Endothelial cell of umbilical vein (primary cell): Measurements from ENCODE around the gene FYN. TPM values are rescaled to one million over a fixed set of nuclear protein-coding genes. Genes with fewer than 3 reads are reported as not detected.

Experiments
- BruUV-seq: library from RNA; stranded (reverse); fragments of 400-500 nt; replicated peaks from 2 replicates; lab custom pipeline; 2021; lab: Mats Ljungman, UMichigan
- CTCF ChIA-PET: fragments of 300-600, 350-600 bp; sonication (Branson Sonifier 250); formaldehyde crosslinking; loops from one replicate; lab custom pipeline; 2021; ENCODE audit warnings: antibody characterized with exemption, inconsistent platforms; lab: Charles Lee
- POLR2A ChIA-PET: fragments of 300-600, 350-600 bp; sonication (Branson Sonifier 250); formaldehyde crosslinking; loops from one replicate; lab custom pipeline; 2021; ENCODE audit warnings: antibody characterized with exemption, inconsistent platforms; lab: Charles Lee
- DNase-seq: peaks from one replicate; pipeline ENCODE4 v3.0.0-alpha.2; 2011; ENCODE audit warnings: low read depth, low spot score
- FAIRE-seq: peaks from 2 replicates; lab custom pipeline; 2011; peaks lifted over from hg19 to GRCh38; lab: Jason Lieb, UNC
- H2AFZ ChIP-seq: 2 replicates; pipeline ENCODE4 v1.6.0; 2012; ENCODE audit warnings: low read depth, low read length, control low read depth, inconsistent platforms
- H3K27ac ChIP-seq: 2 replicates; pipeline ENCODE4 v1.5.1; 2011; ENCODE audit warnings: low read depth, mild to moderate bottlenecking, control low read depth, low read length, moderate library complexity; ENCODE audit not compliant: insufficient read depth
- H3K27me3 ChIP-seq, 2 experiments: 2 replicates each; pipeline versions ENCODE4 v1.6.0 to v1.6.1; 2011; ENCODE audit warnings: low read length in 2 of 2, mixed read lengths in 1 of 2; ENCODE audit not compliant: control insufficient read depth in 2 of 2, insufficient read depth in 2 of 2
- H3K36me3 ChIP-seq, 2 experiments: 2 replicates in 1 of 2; 3 replicates in 1 of 2; pipeline ENCODE4 v1.5.1; 2011; ENCODE audit warnings: low read length in 2 of 2, mild to moderate bottlenecking in 1 of 2, moderate library complexity in 1 of 2; ENCODE audit not compliant: control insufficient read depth in 2 of 2, insufficient read depth in 2 of 2; ENCODE audit errors: extremely low read depth in 1 of 2
- H3K4me1 ChIP-seq: 3 replicates; pipeline ENCODE4 v1.5.1; 2011; ENCODE audit warnings: mild to moderate bottlenecking, low read length; ENCODE audit not compliant: control insufficient read depth, insufficient read depth; ENCODE audit errors: extremely low read depth
- H3K4me2 ChIP-seq: 2 replicates; pipeline ENCODE4 v1.6.1; 2011; ENCODE audit warnings: low read length, control low read depth, mixed read lengths; ENCODE audit not compliant: insufficient read depth
- H3K4me3 ChIP-seq, 3 experiments: fragments of 200-600 bp in 1 of 3; sonication (generic), shearing (Covaris generic) in 1 of 3; replicated peaks in 1 of 3; 2 replicates each; pipeline ENCODE4 v1.5.1; 2011 to 2016; ENCODE audit warnings: control low read depth in 3 of 3, low read length in 3 of 3, mild to moderate bottlenecking in 2 of 3, inconsistent platforms in 1 of 3, low read depth in 1 of 3, moderate library complexity in 1 of 3; ENCODE audit not compliant: insufficient read depth in 1 of 3
- H3K79me2 ChIP-seq: 2 replicates; pipeline ENCODE4 v1.6.0; 2012; ENCODE audit warnings: low read length, inconsistent platforms; ENCODE audit not compliant: control insufficient read depth, insufficient read depth
- H3K9ac ChIP-seq: replicated peaks from 2 replicates; pipeline ENCODE3; 2011; ENCODE audit warnings: low read length, control low read depth; ENCODE audit not compliant: insufficient read depth; ENCODE audit errors: extremely low read depth
- H3K9me1 ChIP-seq: replicated peaks from 3 replicates; pipeline ENCODE4 v1.6.0; 2011; ENCODE audit warnings: mild to moderate bottlenecking, low read length; ENCODE audit not compliant: control insufficient read depth, insufficient read depth; ENCODE audit errors: extremely low read depth
- H3K9me3 ChIP-seq: replicated peaks from 2 replicates; pipeline ENCODE4 v1.5.1; 2012; ENCODE audit warnings: low read length, inconsistent platforms; ENCODE audit not compliant: control insufficient read depth, insufficient read depth
- H4K20me1 ChIP-seq: replicated peaks from 2 replicates; pipeline ENCODE3; 2011; ENCODE audit warnings: mild to moderate bottlenecking, low read length; ENCODE audit not compliant: control insufficient read depth, insufficient read depth; ENCODE audit errors: extremely low read depth
- CTCF ChIP-seq, 2 donors: IDR thresholded peaks; 1 replicate in 1 of 2; 2 replicates in 1 of 2; pipeline ENCODE4 v1.5.1; 2011; ENCODE audit warnings: low read length in 2 of 2, mild to moderate bottlenecking in 2 of 2, moderate library complexity in 2 of 2, control low read depth in 1 of 2, inconsistent platforms in 1 of 2, low read depth in 1 of 2; ENCODE audit not compliant: insufficient read depth in 1 of 2; ENCODE audit errors: extremely low read depth in 1 of 2
- EZH2 ChIP-seq: IDR thresholded peaks from 2 replicates; pipeline ENCODE4 v1.6.1; 2012; ENCODE audit warnings: borderline replicate concordance, low read depth, mild to moderate bottlenecking, moderate library complexity, low read length, inconsistent platforms; ENCODE audit not compliant: severe bottlenecking
- FOS ChIP-seq: IDR thresholded peaks from 2 replicates; pipeline ENCODE4 v1.6.1; 2011; ENCODE audit warnings: mild to moderate bottlenecking, low read length, moderate library complexity, borderline replicate concordance; ENCODE audit not compliant: insufficient read depth
- GATA2 ChIP-seq: IDR thresholded peaks from 2 replicates; pipeline ENCODE4 v1.7.0; 2011; ENCODE audit warnings: low read depth, mild to moderate bottlenecking, moderate library complexity, mixed read lengths, low read length; ENCODE audit not compliant: insufficient read length, insufficient read depth
- JUN ChIP-seq: IDR thresholded peaks from 2 replicates; pipeline ENCODE4 v1.6.1; 2011; ENCODE audit warnings: borderline replicate concordance, low read depth; ENCODE audit not compliant: insufficient read length, insufficient read depth
- MAX ChIP-seq: IDR thresholded peaks from 2 replicates; pipeline ENCODE4 v1.6.1; 2011; ENCODE audit not compliant: insufficient read depth, insufficient read length
- MYC ChIP-seq: IDR thresholded peaks from one replicate; pipeline ENCODE4 v1.6.1; 2011; ENCODE audit warnings: mild to moderate bottlenecking, low read depth, low read length
- POLR2A ChIP-seq: IDR thresholded peaks from 2 replicates; pipeline ENCODE4 v1.6.1; 2012; ENCODE audit warnings: low read depth, mild to moderate bottlenecking, control low read depth, low read length
- POLR2AphosphoS5 ChIP-seq: IDR thresholded peaks from 2 replicates; pipeline ENCODE4 v1.6.1; 2012; ENCODE audit warnings: low read depth, mild to moderate bottlenecking, control low read depth, low read length, moderate library complexity; ENCODE audit not compliant: insufficient read depth
- dilution Hi-C: fragments of 300-500 bp; cut with MboI; formaldehyde crosslinking; loops from one replicate; pipeline ENCODE4 v1.15.0; 2019; ENCODE audit warnings: low sequenced_read_pairs; ENCODE audit not compliant: extremely low pct_ligation_motif_present
- intact Hi-C: fragments of 100-400 bp; cut with micrococcal nuclease; formaldehyde crosslinking; loops from one replicate; pipeline ENCODE4 v1.10.0; 2022
- polyA plus RNA-seq, 4 experiments: library from polyadenylated mRNA; depleted of rRNA in 3 of 4; stranded (reverse) in 3 of 4; unstranded in 1 of 4; fragments of >200 nt; gene quantifications; 2 replicates each; pipeline versions ENCODE4 v1.2.1 to v1.2.3, GENCODE V29; 2011 to 2012; ENCODE audit warnings: missing spikeins in 1 of 4
- total RNA-seq: library from RNA; stranded (reverse); gene quantifications from 2 replicates; pipeline ENCODE4 v1.2.3, GENCODE V29; 2021

FYN gene
- total and polyA plus RNA-seq, 2 donors (not counting 3 experiments of a cell fraction or from before 2014, with no cell fraction given): 69.0 to 143 TPM

GRCh38 chr6:111721753-111722154 lies 151.5 kb downstream of the FYN start:
- no peak overlapping the region for H3K4me2 ChIP-seq
- FAIRE-seq: peak; percentile 62
- H3K27me3 ChIP-seq: no peaks in the 10 kb centered on the region
- no peaks in the 10 kb centered on the region for H3K79me2 ChIP-seq
- H3K9ac ChIP-seq: no peak overlapping the region
- peak; percentile 29 for DNase-seq
- peaks cover 0 to 5% of the 10 kb centered on the region in 2 experiments for H3K36me3 ChIP-seq
- no peak overlapping the region for H2AFZ ChIP-seq
- ChIA-PET POLR2A (no interaction called here), CTCF (interaction anchor here (1.0 to 2.5 kb wide), 12 partner anchors 9 to 322 kb away, joined by 3 to 8 read pairs (median 5); no protein-coding TSS in a partner anchor)
- H4K20me1 ChIP-seq: no peaks in the 10 kb centered on the region
- no peak overlapping the region for H3K4me3 ChIP-seq
- intact Hi-C loops (no loop called here), dilution Hi-C loops (no loop called here)
- no peaks in the 10 kb centered on the region for H3K4me1 ChIP-seq
- no TSS peak for BruUV-seq
- H3K27ac ChIP-seq: no peak overlapping the region
- TF ChIP-seq MAX: no peak
- peak; percentile 57 to 58 for TF ChIP-seq CTCF (IDR thresholded peaks at IDR 0.05; ENCODE audit: extremely low read depth in 1 of 2, insufficient read depth in 1 of 2, low read depth in 1 of 2, low read length in 2 of 2)
- no peaks in the 10 kb centered on the region for H3K9me3 ChIP-seq
- H3K9me1 ChIP-seq: no peaks in the 10 kb centered on the region

- no peak for TF ChIP-seq EZH2
- TF ChIP-seq GATA2: no peak
- no peak for TF ChIP-seq POLR2AphosphoS5
- no peak for TF ChIP-seq MYC
- TF ChIP-seq FOS: no peak
- TF ChIP-seq JUN: no peak
- no peak for TF ChIP-seq CTCF (IDR thresholded peaks at IDR 0.05; ENCODE audit: extremely low read depth in 1 of 2, insufficient read depth in 1 of 2, low read depth in 1 of 2, low read length in 2 of 2)
- no peak for TF ChIP-seq POLR2A
- TF ChIP-seq MAX: no peak
- Histone ChIP-seq H3K36me3 (peaks cover 0 to 5% of the 10 kb centered on the region in 2 experiments), H3K79me2 (no peaks in the 10 kb centered on the region), H3K9me3 (no peaks in the 10 kb centered on the region), H3K9ac (no peak overlapping the region), H3K27me3 (no peaks in the 10 kb centered on the region), H2AFZ (no peak overlapping the region), H3K27ac (no peak overlapping the region), H4K20me1 (no peaks in the 10 kb centered on the region), H3K9me1 (no peaks in the 10 kb centered on the region), H3K4me3 (no peak overlapping the region), H3K4me1 (no peaks in the 10 kb centered on the region), H3K4me2 (no peak overlapping the region)
- FAIRE-seq (no peak), DNase-seq (no peak)
- ChIA-PET POLR2A (no interaction called here), CTCF (interaction anchor here (1.3 to 2.5 kb wide), 4 partner anchors 63 to 160 kb away, joined by 3 to 8 read pairs (median 5); no protein-coding TSS in a partner anchor)
- BruUV-seq: no TSS peak
- intact Hi-C loops (no loop called here), dilution Hi-C loops (no loop called here)
These were observed 152.2 kb downstream of the FYN start for GRCh38 chr6:111720931-111721496.
